ENCODE results near the gene SLC9A3. TPM values are rescaled to one million over a fixed set of nuclear protein-coding genes. Genes with fewer than 3 reads are reported as not detected.

SLC9A3 gene
- total and polyA plus RNA-seq, 2 of the 13 experiments (the other 11 are each of a cell fraction or from before 2014, with no cell fraction given) = 1.5 to 1.8 TPM

DNA sequence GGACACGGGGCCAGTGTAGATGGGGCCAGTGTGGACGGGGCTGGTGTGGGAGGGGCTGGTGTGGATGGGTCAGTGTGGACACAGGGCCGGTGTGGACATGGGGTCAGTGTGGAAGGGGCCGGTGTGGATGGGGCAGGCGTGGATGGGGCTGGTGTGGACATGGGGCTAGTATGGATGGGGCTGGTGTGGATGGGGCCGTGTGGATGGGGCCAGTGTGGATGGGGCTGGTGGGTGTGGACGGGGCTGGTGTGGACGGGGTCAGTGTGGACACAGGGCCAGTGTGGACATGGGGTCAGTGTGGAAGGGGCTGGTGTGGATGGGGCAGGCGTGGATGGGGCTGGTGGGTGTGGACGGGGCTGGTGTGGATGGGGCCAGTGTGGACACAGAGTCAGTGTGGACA, 23.8 kb downstream of the SLC9A3 start (continued):
- TF ChIP-seq KDM2A (CRISPR knock-in tag; IDR thresholded peaks at IDR 0.05; ENCODE audit: borderline replicate concordance, low read depth) (no peak), PAWR (CRISPR knock-in tag; IDR thresholded peaks at IDR 0.05; ENCODE audit: borderline replicate concordance) (no peak), KDM3A (CRISPR knock-in tag; IDR thresholded peaks at IDR 0.05; ENCODE audit: low read depth) (no peak), NAIF1 (CRISPR knock-in tag; IDR thresholded peaks at IDR 0.05; ENCODE audit: borderline replicate concordance) (no peak), SPEN (CRISPR knock-in tag; IDR thresholded peaks at IDR 0.05; ENCODE audit: low read depth) (no peak)
- TF ChIP-seq, protein P1, sequence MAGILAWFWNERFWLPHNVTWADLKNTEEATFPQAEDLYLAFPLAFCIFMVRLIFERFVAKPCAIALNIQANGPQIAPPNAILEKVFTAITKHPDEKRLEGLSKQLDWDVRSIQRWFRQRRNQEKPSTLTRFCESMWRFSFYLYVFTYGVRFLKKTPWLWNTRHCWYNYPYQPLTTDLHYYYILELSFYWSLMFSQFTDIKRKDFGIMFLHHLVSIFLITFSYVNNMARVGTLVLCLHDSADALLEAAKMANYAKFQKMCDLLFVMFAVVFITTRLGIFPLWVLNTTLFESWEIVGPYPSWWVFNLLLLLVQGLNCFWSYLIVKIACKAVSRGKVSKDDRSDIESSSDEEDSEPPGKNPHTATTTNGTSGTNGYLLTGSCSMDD (CRISPR knock-in tag; IDR thresholded peaks at IDR 0.05) = no peak
- TF ChIP-seq, protein P2, sequence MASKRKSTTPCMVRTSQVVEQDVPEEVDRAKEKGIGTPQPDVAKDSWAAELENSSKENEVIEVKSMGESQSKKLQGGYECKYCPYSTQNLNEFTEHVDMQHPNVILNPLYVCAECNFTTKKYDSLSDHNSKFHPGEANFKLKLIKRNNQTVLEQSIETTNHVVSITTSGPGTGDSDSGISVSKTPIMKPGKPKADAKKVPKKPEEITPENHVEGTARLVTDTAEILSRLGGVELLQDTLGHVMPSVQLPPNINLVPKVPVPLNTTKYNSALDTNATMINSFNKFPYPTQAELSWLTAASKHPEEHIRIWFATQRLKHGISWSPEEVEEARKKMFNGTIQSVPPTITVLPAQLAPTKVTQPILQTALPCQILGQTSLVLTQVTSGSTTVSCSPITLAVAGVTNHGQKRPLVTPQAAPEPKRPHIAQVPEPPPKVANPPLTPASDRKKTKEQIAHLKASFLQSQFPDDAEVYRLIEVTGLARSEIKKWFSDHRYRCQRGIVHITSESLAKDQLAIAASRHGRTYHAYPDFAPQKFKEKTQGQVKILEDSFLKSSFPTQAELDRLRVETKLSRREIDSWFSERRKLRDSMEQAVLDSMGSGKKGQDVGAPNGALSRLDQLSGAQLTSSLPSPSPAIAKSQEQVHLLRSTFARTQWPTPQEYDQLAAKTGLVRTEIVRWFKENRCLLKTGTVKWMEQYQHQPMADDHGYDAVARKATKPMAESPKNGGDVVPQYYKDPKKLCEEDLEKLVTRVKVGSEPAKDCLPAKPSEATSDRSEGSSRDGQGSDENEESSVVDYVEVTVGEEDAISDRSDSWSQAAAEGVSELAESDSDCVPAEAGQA (IDR thresholded peaks at IDR 0.05; ENCODE audit: low read depth) = no peak
- TF ChIP-seq, protein P2 (CRISPR knock-in tag; IDR thresholded peaks at IDR 0.05; ENCODE audit: borderline replicate concordance) = no peak

Measured in HepG2 (cell line).